Measurements from ENCODE around the gene LRIF1. TPM values are rescaled to one million over a fixed set of nuclear protein-coding genes. Genes with fewer than 3 reads are reported as not detected.

The LRIF1 gene
- total RNA-seq, 4 donors from 2014 or later, result 9.0 to 10.6 (median 9.6) TPM

- no peak for DNase-seq (ENCODE audit: low spot score in 2 of 2)
- no peak for TF ChIP-seq POLR2A (IDR thresholded peaks at IDR 0.05)
- TF ChIP-seq, protein P1, sequence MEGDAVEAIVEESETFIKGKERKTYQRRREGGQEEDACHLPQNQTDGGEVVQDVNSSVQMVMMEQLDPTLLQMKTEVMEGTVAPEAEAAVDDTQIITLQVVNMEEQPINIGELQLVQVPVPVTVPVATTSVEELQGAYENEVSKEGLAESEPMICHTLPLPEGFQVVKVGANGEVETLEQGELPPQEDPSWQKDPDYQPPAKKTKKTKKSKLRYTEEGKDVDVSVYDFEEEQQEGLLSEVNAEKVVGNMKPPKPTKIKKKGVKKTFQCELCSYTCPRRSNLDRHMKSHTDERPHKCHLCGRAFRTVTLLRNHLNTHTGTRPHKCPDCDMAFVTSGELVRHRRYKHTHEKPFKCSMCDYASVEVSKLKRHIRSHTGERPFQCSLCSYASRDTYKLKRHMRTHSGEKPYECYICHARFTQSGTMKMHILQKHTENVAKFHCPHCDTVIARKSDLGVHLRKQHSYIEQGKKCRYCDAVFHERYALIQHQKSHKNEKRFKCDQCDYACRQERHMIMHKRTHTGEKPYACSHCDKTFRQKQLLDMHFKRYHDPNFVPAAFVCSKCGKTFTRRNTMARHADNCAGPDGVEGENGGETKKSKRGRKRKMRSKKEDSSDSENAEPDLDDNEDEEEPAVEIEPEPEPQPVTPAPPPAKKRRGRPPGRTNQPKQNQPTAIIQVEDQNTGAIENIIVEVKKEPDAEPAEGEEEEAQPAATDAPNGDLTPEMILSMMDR (IDR thresholded peaks at IDR 0.05), result no peak
- intact Hi-C loops (cut with DNase I; ENCODE audit: low total_unique reads), result no loop called here
- H3K4me3 ChIP-seq (ENCODE audit: low read depth, poor library complexity, severe bottlenecking), result no peak overlapping the region
Measured at GRCh38 chr1:110986407-110986891, 22.7 kb upstream of the LRIF1 start.

- DNase-seq (ENCODE audit: low spot score in 2 of 2), result no peak
- TF ChIP-seq, protein P1 (IDR thresholded peaks at IDR 0.05), result no peak
- no peak for TF ChIP-seq POLR2A (IDR thresholded peaks at IDR 0.05)
- 63 to 65% methylated on average over 3 of the region's 3 CpGs for WGBS, 2 donors
- intact Hi-C loops (cut with DNase I; ENCODE audit: low total_unique reads), result no loop called here
- H3K4me3 ChIP-seq (ENCODE audit: low read depth, poor library complexity, severe bottlenecking), result no peak overlapping the region
Measured at GRCh38 chr1:110982320-110982719, 18.6 kb upstream of the LRIF1 start.

DNA sequence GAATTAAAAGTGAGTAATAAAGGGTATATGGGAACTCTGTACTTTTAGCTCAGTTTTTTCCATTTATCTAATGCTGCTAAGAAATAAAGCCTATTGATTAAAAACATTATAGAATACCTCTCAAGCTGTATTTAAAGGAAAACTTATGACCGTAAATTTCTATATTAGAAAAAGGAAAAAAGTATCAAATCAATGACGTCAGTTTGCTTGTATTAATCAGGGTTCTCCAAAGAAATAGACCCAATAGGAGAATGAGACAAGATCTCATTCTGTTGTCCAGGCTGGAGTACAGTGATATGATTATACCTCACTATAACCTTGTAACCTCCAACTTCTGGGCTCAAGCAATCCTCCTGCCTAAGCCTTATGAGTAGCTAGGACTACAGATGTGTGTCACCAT lies 15.4 kb upstream of the LRIF1 start:
- DNase-seq (ENCODE audit: low spot score in 2 of 2), result no peak
- intact Hi-C loops (cut with DNase I; ENCODE audit: low total_unique reads), result no loop called here
- WGBS, 2 donors, result 90 to 91% methylated on average over 2 of the region's 2 CpGs
- H3K4me3 ChIP-seq (ENCODE audit: low read depth, poor library complexity, severe bottlenecking), result no peak overlapping the region
- TF ChIP-seq, protein P1 (IDR thresholded peaks at IDR 0.05), result no peak
- no peak for TF ChIP-seq POLR2A (IDR thresholded peaks at IDR 0.05)

DNA sequence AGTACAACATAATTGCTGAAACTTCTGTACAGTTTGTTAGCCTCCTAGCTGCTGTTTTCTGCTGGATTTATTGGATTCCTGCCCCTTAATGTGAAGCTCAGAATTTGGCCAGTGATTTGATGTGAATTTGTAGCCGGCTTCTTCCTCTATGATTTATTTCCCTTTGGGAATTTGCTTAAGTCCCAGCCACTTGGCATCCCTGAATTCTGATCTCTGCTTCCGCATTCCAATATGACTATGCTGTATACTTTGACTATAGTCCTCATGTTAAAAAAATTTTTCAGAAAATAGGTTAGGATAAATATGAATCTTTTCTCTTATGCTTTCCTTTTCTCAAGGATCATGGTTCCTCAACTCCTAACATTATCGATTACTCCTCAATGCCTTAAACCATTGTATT lies 12.4 kb upstream of the LRIF1 start:
- DNase-seq (ENCODE audit: low spot score in 2 of 2), result no peak
- intact Hi-C loops (cut with DNase I; ENCODE audit: low total_unique reads), result no loop called here
- 91 to 94% methylated on average over 3 of the region's 3 CpGs for WGBS, 2 donors
- TF ChIP-seq POLR2A (IDR thresholded peaks at IDR 0.05), result no peak
- TF ChIP-seq, protein P1 (IDR thresholded peaks at IDR 0.05), result no peak
- no peak overlapping the region for H3K4me3 ChIP-seq (ENCODE audit: low read depth, poor library complexity, severe bottlenecking)

DNA sequence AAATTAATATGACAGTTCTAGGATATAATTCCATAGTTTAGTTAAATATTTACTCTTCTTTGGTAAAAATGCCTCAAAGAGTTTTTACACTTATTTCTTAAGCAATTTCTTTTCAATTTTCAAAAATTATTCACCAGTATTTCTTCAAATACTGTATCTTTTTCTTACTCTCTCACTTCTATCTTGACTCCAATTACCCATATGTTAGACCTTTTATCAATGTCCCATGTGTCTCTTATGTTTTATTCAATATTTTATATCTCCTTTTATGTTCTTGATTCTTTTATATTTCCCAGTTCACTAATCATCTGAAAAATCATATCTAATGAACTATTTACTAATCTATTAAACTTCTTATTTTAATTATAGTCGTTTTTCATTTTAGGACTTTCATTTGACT lies 11.5 kb upstream of the LRIF1 start:
- WGBS, 2 donors, result 57 to 73% methylated on average over 1 of the region's 1 CpG
- intact Hi-C loops (cut with DNase I; ENCODE audit: low total_unique reads), result no loop called here
- DNase-seq (ENCODE audit: low spot score in 2 of 2), result no peak
- TF ChIP-seq POLR2A (IDR thresholded peaks at IDR 0.05), result no peak
- TF ChIP-seq, protein P1 (IDR thresholded peaks at IDR 0.05), result no peak
- H3K4me3 ChIP-seq (ENCODE audit: low read depth, poor library complexity, severe bottlenecking), result no peak overlapping the region

GRCh38 chr1:110967256-110967655 lies 3.5 kb upstream of the LRIF1 start:
- intact Hi-C loops (cut with DNase I; ENCODE audit: low total_unique reads), result no loop called here
- no peak overlapping the region for H3K4me3 ChIP-seq (ENCODE audit: low read depth, poor library complexity, severe bottlenecking)
- DNase-seq (ENCODE audit: low spot score in 2 of 2), result no peak
- 53 to 74% methylated on average over 1 of the region's 1 CpG for WGBS, 2 donors
- TF ChIP-seq POLR2A (IDR thresholded peaks at IDR 0.05), result no peak
